ENCODE data around the gene OR2M3. TPM values are rescaled to one million over a fixed set of nuclear protein-coding genes. Genes with fewer than 3 reads are reported as not detected.

The OR2M3 gene
- not detected for total RNA-seq

- Histone ChIP-seq H3K4me3 (no peak within 1 kb of the TSS), H3K27ac (no peak within 1 kb of the TSS), H3K27me3 (no peaks in the 10 kb centered on the region), H3K9me3 (no peaks in the 10 kb centered on the region), H3K4me1 (no peaks in the 10 kb centered on the region), H3K36me3 (no peaks in the 10 kb centered on the region)
- DNase-seq (no peak), ATAC-seq (no peak)
- intact Hi-C loops (cut with DNase I; ENCODE audit: low total_unique reads) (no loop called here), in situ Hi-C loops (cut with MboI; ENCODE audit: low sequenced_read_pairs in 4 of 4) (no loop called here)
- TF ChIP-seq POLR2A (IDR thresholded peaks at IDR 0.05): no peak
- no peak for TF ChIP-seq CTCF (IDR thresholded peaks at IDR 0.05 in 4 of 5, conservative IDR thresholded peaks at IDR 0.05 in 1 of 5)
Measured at GRCh38 chr1:248196965-248197364, at the start of gene OR2M3. TSS of gene OR2M3 (plus strand) at chr1:248197265. CDS start at chr1:248203068, 5,803 bp downstream.

- Histone ChIP-seq H3K36me3 (no peaks in the 10 kb centered on the region), H3K9me3 (no peaks in the 10 kb centered on the region), H3K4me3 (no peak overlapping the region), H3K4me1 (no peaks in the 10 kb centered on the region), H3K27me3 (no peaks in the 10 kb centered on the region), H3K27ac (no peak overlapping the region)
- intact Hi-C loops (cut with DNase I; ENCODE audit: low total_unique reads) (no loop called here), in situ Hi-C loops (cut with MboI; ENCODE audit: low sequenced_read_pairs in 4 of 4) (no loop called here)
- ATAC-seq (no peak), DNase-seq (no peak)
- no peak for TF ChIP-seq CTCF (IDR thresholded peaks at IDR 0.05 in 4 of 5, conservative IDR thresholded peaks at IDR 0.05 in 1 of 5)
Measured at GRCh38 chr1:248152056-248152827, 44.8 kb upstream of the OR2M3 start.

- ATAC-seq (no peak), DNase-seq (no peak)
- Histone ChIP-seq H3K27ac (no peak overlapping the region), H3K27me3 (no peaks in the 10 kb centered on the region), H3K9me3 (no peaks in the 10 kb centered on the region), H3K4me3 (no peak overlapping the region), H3K4me1 (no peaks in the 10 kb centered on the region), H3K36me3 (no peaks in the 10 kb centered on the region)
- TF ChIP-seq CTCF (IDR thresholded peaks at IDR 0.05 in 4 of 5, conservative IDR thresholded peaks at IDR 0.05 in 1 of 5) (no peak), POLR2A (IDR thresholded peaks at IDR 0.05) (no peak)
- intact Hi-C loops (cut with DNase I; ENCODE audit: low total_unique reads) (no loop called here), in situ Hi-C loops (cut with MboI; ENCODE audit: low sequenced_read_pairs in 4 of 4) (no loop called here)
Measured at GRCh38 chr1:248155927-248156326, 41.1 kb upstream of the OR2M3 start.

GRCh38 chr1:248158758-248159157 is 38.3 kb upstream of the OR2M3 start:
- Histone ChIP-seq H3K27me3 (no peaks in the 10 kb centered on the region), H3K4me1 (no peaks in the 10 kb centered on the region), H3K27ac (no peak overlapping the region), H3K9me3 (no peaks in the 10 kb centered on the region), H3K4me3 (no peak overlapping the region), H3K36me3 (no peaks in the 10 kb centered on the region)
- no peak for DNase-seq
- TF ChIP-seq CTCF (IDR thresholded peaks at IDR 0.05 in 4 of 5, conservative IDR thresholded peaks at IDR 0.05 in 1 of 5) (no peak), POLR2A (IDR thresholded peaks at IDR 0.05) (no peak)
- no peak for ATAC-seq
- in situ Hi-C loops (cut with MboI; ENCODE audit: low sequenced_read_pairs in 4 of 4): no loop called here
- intact Hi-C loops (cut with DNase I; ENCODE audit: low total_unique reads): no loop called here

- Histone ChIP-seq H3K9me3 (no peaks in the 10 kb centered on the region), H3K36me3 (no peaks in the 10 kb centered on the region), H3K4me3 (no peak overlapping the region), H3K27ac (no peak overlapping the region), H3K4me1 (no peaks in the 10 kb centered on the region), H3K27me3 (no peaks in the 10 kb centered on the region)
- TF ChIP-seq POLR2A (IDR thresholded peaks at IDR 0.05) (no peak), CTCF (IDR thresholded peaks at IDR 0.05 in 4 of 5, conservative IDR thresholded peaks at IDR 0.05 in 1 of 5) (no peak)
- intact Hi-C loops (cut with DNase I; ENCODE audit: low total_unique reads): no loop called here
- ATAC-seq: no peak
- DNase-seq: no peak
- in situ Hi-C loops (cut with MboI; ENCODE audit: low sequenced_read_pairs in 4 of 4): no loop called here
Measured at GRCh38 chr1:248164031-248164430, 33.0 kb upstream of the OR2M3 start.
